Keratinocyte (primary cell): ENCODE measurements around the gene ENTPD6. TPM values are rescaled to one million over a fixed set of nuclear protein-coding genes. Genes with fewer than 3 reads are reported as not detected.
A peak's percentile ranks its signal among the peaks of the same experiment; 100 is the strongest.

Experiments used
- DNase-seq: peaks from one replicate; pipeline ENCODE4 v3.0.0-alpha.2; 2011; ENCODE audit warnings: low read depth, missing footprints, low spot score
- FAIRE-seq: peaks from 2 replicates; lab custom pipeline; 2011; peaks lifted over from hg19 to GRCh38; lab: Jason Lieb, UNC
- H2AFZ ChIP-seq: 2 replicates; pipeline ENCODE4 v1.6.0; 2012; ENCODE audit warnings: low read length, control low read depth, inconsistent platforms; ENCODE audit not compliant: control insufficient read depth
- H3K27ac ChIP-seq: 2 replicates; pipeline ENCODE4 v1.5.1; 2011; ENCODE audit warnings: low read length; ENCODE audit not compliant: control insufficient read depth, insufficient read depth
- H3K27me3 ChIP-seq: 3 replicates; pipeline ENCODE4 v1.6.0; 2011; ENCODE audit warnings: low read length; ENCODE audit not compliant: control insufficient read depth, insufficient read depth; ENCODE audit errors: extremely low read depth
- H3K36me3 ChIP-seq, 2 experiments: 2 replicates in 1 of 2; 3 replicates in 1 of 2; pipeline ENCODE4 v1.5.1; 2011; ENCODE audit warnings: low read length in 2 of 2, mild to moderate bottlenecking in 1 of 2; ENCODE audit not compliant: control insufficient read depth in 2 of 2, insufficient read depth in 2 of 2; ENCODE audit errors: extremely low read depth in 1 of 2
- H3K4me1 ChIP-seq: 3 replicates; pipeline ENCODE4 v1.5.1; 2011; ENCODE audit warnings: low read length; ENCODE audit not compliant: control insufficient read depth, insufficient read depth; ENCODE audit errors: extremely low read depth
- H3K4me2 ChIP-seq: 3 replicates; pipeline ENCODE4 v1.6.0; 2011; ENCODE audit warnings: low read depth, low read length; ENCODE audit not compliant: control insufficient read depth, insufficient read depth; ENCODE audit errors: extremely low read depth
- H3K4me3 ChIP-seq, 3 experiments: fragments of 200-600 bp in 1 of 3; sonication (generic) in 1 of 3; 2 replicates in 2 of 3; 3 replicates in 1 of 3; pipeline ENCODE4 v1.5.1; 2011 to 2016; ENCODE audit warnings: low read length in 3 of 3, mild to moderate bottlenecking in 3 of 3, control low read depth in 2 of 3, inconsistent platforms in 1 of 3, low read depth in 1 of 3, mixed read lengths in 1 of 3, mixed run types in 1 of 3, moderate library complexity in 1 of 3; ENCODE audit not compliant: control insufficient read depth in 2 of 3, insufficient read depth in 2 of 3; ENCODE audit errors: extremely low read depth in 1 of 3
- H3K79me2 ChIP-seq: 2 replicates; pipeline ENCODE4 v1.6.0; 2012; ENCODE audit warnings: low read length; ENCODE audit not compliant: control insufficient read depth, insufficient read depth
- H3K9ac ChIP-seq: 3 replicates; pipeline ENCODE4 v1.6.0; 2011; ENCODE audit warnings: low read length; ENCODE audit not compliant: control insufficient read depth, insufficient read depth; ENCODE audit errors: extremely low read depth
- H3K9me1 ChIP-seq: 3 replicates; pipeline ENCODE4 v1.6.0; 2011; ENCODE audit warnings: low read length; ENCODE audit not compliant: control insufficient read depth, insufficient read depth; ENCODE audit errors: extremely low read depth
- H3K9me3 ChIP-seq: 2 replicates; pipeline ENCODE4 v1.5.1; 2012; ENCODE audit warnings: low read depth, low read length; ENCODE audit not compliant: control insufficient read depth
- H4K20me1 ChIP-seq: 3 replicates; pipeline ENCODE4 v1.6.0; 2011; ENCODE audit warnings: low read length; ENCODE audit not compliant: control insufficient read depth, insufficient read depth; ENCODE audit errors: extremely low read depth
- EZH2 ChIP-seq: IDR thresholded peaks from one replicate; pipeline ENCODE4 v1.6.1; 2012; ENCODE audit warnings: inconsistent platforms, mild to moderate bottlenecking, low read length, moderate library complexity
- dilution Hi-C: fragments of 300-500 bp; cut with MboI; formaldehyde crosslinking; loops from one replicate; pipeline ENCODE4 v1.7.0; 2020; ENCODE audit warnings: low sequenced_read_pairs; ENCODE audit not compliant: extremely low pct_ligation_motif_present
- polyA plus RNA-seq, 5 experiments: library from polyadenylated mRNA; depleted of rRNA in 3 of 5; stranded (reverse) in 3 of 5; stranded (forward) in 1 of 5; unstranded in 1 of 5; fragments of >200 nt; gene quantifications; 1 replicate in 1 of 5; 2 replicates in 3 of 5; 3 replicates in 1 of 5; pipeline versions ENCODE4 v1.2.1 to v1.2.3, GENCODE V29; 2011 to 2012; ENCODE audit warnings: missing spikeins in 2 of 5, low read depth in 1 of 5, low replicate concordance in 1 of 5
- TF ChIP-seq, protein P1 (sequence below), 3 experiments: IDR thresholded peaks in 1 of 3; conservative IDR thresholded peaks in 1 of 3; optimal IDR thresholded peaks in 1 of 3; 2 replicates in 2 of 3; 3 replicates in 1 of 3; pipeline versions ENCODE3 to v1.5.1; 2011; ENCODE audit warnings: low read length in 3 of 3, mild to moderate bottlenecking in 3 of 3, moderate library complexity in 2 of 3, control low read depth in 1 of 3, inconsistent platforms in 1 of 3; ENCODE audit not compliant: insufficient read depth in 2 of 3; ENCODE audit errors: extremely low read depth in 1 of 3

Gene ENTPD6
- polyA plus RNA-seq, 1 donor (not counting 4 experiments of a cell fraction or from before 2014, with no cell fraction given) = 57.8 TPM

DNA sequence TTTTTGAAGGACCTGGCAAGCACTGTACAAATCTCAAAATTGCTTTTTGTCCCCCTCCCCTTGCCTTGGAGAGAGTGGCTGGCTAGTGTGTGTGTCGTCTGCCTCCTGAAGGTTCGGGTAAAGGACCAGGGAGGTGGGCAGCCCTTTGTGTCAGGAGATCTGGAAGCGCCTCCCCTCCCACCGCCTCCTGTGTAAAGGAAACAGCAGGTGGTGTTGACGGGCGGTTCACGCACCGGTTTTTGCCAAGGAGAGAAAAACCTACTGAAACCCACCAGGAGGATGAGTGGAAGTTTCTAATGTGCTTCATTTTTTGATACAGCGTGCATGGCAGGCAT lies 1.2 kb downstream of the ENTPD6 start:
- Histone ChIP-seq H3K4me1 (peaks cover 19% of the 10 kb centered on the region), H3K4me2 (peak overlapping the region; percentile 91), H3K27ac (peak overlapping the region; percentile 60), H3K9ac (peak overlapping the region; percentile 87), H3K27me3 (no peaks in the 10 kb centered on the region), H3K9me1 (no peaks in the 10 kb centered on the region), H4K20me1 (no peaks in the 10 kb centered on the region), H3K4me3 (peak overlapping the region; percentile 81 to 92 (median 92)), H3K79me2 (peaks cover 47% of the 10 kb centered on the region), H3K36me3 (peaks cover 1 to 9% of the 10 kb centered on the region in 2 experiments), H3K9me3 (no peaks in the 10 kb centered on the region), H2AFZ (no peak overlapping the region)
- DNase-seq = no peak
- dilution Hi-C loops = no loop called here
- FAIRE-seq = no peak
- TF ChIP-seq EZH2 = no peak
- TF ChIP-seq, protein P1, sequence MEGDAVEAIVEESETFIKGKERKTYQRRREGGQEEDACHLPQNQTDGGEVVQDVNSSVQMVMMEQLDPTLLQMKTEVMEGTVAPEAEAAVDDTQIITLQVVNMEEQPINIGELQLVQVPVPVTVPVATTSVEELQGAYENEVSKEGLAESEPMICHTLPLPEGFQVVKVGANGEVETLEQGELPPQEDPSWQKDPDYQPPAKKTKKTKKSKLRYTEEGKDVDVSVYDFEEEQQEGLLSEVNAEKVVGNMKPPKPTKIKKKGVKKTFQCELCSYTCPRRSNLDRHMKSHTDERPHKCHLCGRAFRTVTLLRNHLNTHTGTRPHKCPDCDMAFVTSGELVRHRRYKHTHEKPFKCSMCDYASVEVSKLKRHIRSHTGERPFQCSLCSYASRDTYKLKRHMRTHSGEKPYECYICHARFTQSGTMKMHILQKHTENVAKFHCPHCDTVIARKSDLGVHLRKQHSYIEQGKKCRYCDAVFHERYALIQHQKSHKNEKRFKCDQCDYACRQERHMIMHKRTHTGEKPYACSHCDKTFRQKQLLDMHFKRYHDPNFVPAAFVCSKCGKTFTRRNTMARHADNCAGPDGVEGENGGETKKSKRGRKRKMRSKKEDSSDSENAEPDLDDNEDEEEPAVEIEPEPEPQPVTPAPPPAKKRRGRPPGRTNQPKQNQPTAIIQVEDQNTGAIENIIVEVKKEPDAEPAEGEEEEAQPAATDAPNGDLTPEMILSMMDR (optimal IDR thresholded peaks at IDR 0.05 in 1 of 3, IDR thresholded peaks at IDR 0.05 in 1 of 3, conservative IDR thresholded peaks at IDR 0.05 in 1 of 3; ENCODE audit: extremely low read depth in 1 of 3, insufficient read depth in 2 of 3, low read length in 3 of 3) = no peak

DNA sequence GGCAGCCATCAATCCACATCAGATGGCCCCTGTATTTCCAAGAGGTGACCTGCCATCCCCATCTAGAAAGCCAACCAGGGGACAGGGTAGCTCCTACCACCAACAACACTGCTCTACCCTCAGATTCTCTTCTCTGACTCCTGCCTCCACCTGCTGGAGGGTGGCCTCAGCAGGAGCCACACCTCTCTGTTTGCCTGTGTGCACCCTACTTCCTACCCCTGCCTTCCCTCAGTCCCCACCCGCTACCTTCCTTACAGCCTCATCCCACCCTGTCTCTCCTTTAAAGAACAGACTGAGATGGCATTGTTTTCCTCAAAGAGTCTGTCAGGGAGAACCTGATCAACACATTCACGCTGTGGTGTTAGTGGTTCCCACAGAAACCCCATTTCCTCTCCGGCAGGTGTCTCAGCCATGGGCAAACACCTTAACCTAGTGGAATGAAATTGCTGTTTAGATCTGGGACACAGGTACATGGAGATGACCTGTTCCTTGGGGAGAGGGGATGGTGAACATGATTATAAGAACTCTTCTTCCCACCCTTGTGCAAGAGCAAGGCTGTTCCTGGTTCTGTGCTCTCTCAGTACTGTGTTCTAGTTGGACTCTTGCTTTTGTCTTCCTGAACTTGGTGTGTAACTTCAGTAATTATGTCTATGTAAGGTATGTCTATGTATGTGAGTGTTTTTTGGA lies 1.8 kb downstream of the ENTPD6 start:
- no peak for FAIRE-seq
- Histone ChIP-seq H3K27me3 (no peaks in the 10 kb centered on the region), H3K27ac (no peak overlapping the region), H3K9me1 (no peaks in the 10 kb centered on the region), H3K9me3 (no peaks in the 10 kb centered on the region), H3K4me3 (peak overlapping the region in 2 of 3 experiments; percentile 92), H3K9ac (no peak overlapping the region), H3K79me2 (peaks cover 50% of the 10 kb centered on the region), H3K4me1 (peaks cover 19% of the 10 kb centered on the region), H2AFZ (no peak overlapping the region), H3K36me3 (peaks cover 1 to 9% of the 10 kb centered on the region in 2 experiments), H4K20me1 (no peaks in the 10 kb centered on the region), H3K4me2 (peak overlapping the region; percentile 91)
- DNase-seq = no peak
- TF ChIP-seq EZH2 = no peak
- TF ChIP-seq, protein P1 (optimal IDR thresholded peaks at IDR 0.05 in 1 of 3, IDR thresholded peaks at IDR 0.05 in 1 of 3, conservative IDR thresholded peaks at IDR 0.05 in 1 of 3; ENCODE audit: extremely low read depth in 1 of 3, insufficient read depth in 2 of 3, low read length in 3 of 3) = peak in 2 of 3 experiments; percentile 22 to 36
- dilution Hi-C loops = no loop called here
